A549 treated with Hydrocortisone at 1 μM for 4 hours (cell line): ENCODE data around the gene MTMR1. TPM values are rescaled to one million over a fixed set of nuclear protein-coding genes. Genes with fewer than 3 reads are reported as not detected.

ENCODE experiments used
- total RNA-seq: library from RNA; stranded (reverse); fragments of 200-300 nt; extraction: Qiagen RNA extraction; gene quantifications from 5 replicates; pipeline ENCODE4 v1.2.3, GENCODE V29; 2022

Gene MTMR1
- 12.1 to 17.3 TPM (median 15.4 TPM) in 5 replicates for total RNA-seq

DNA sequence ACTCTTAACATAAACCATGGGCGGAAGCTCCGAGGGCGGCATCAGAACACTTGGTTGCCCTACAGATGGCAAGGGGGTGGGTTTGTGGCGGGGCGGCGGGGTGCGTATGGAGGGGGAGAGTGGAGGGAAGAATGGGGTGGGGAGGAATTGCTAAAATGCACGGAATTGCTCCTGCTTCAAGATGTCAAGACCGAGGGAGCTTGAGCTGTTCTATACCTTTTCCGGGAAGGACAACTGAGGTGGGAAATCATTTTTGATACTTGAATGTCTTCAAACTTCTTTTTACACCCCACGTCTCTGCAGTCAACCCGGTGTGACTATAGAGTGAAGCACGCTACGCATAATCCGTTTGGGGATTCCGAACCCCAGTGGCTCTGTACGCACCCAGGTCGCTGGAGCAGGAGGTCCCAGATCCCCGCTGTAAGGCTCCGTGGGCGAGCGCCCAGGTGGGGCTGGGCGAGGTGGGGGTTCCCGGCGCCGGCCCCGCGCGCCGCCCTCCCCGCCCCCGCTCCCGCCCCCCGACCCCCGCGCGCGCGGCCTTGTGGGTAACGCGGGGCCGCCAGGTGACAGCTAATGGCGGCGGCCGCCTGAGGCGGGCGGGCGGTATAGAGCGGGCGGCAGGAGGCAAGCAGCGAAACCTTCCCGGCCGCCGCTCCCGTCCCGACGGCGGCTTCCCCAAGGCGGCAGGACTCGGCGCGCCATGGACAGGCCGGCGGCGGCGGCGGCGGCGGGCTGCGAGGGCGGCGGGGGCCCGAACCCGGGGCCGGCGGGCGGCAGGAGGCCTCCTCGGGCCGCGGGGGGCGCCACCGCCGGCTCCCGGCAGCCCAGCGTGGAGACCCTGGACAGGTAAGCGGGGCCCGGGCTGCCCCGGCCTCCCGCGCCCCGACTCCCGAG lies at the start of gene MTMR1:
Gene MTMR1 (plus strand): TSS at position 566 of the 894 bp plus-strand sequence. CDS start 135 bp downstream, at position 701.

Other genes with a start within 250 kb of the MTMR1 start
- 5.0 to 10.7 TPM (median 7.0 TPM) in 5 replicates for gene MTM1, start 124.8 kb upstream of the MTMR1 start, total RNA-seq
- 51.3 to 66.0 TPM (median 54.0 TPM) in 5 replicates for gene CD99L2, start 205.3 kb downstream of the MTMR1 start, total RNA-seq